ENCODE results near the gene VWDE.

GRCh38 chr7:12322903-12323300, 80.8 kb downstream of the VWDE start:
- TF ChIP-seq CTCF (IDR thresholded peaks at IDR 0.05) (no peak), POLR2AphosphoS5 (IDR thresholded peaks at IDR 0.05) (no peak)
